MM.1S (cell line): ENCODE data around the gene ADAMTSL2.

ENCODE experiments used
- DNase-seq: peaks from one replicate; pipeline ENCODE4 v3.0.0-alpha.2; 2015
- H2AFZ ChIP-seq: fragments of 300-600 bp; sonication (generic); 2 replicates; pipeline ENCODE4 v1.6.0; 2016; ENCODE audit warnings: antibody characterized with exemption, low read length
- H3F3A ChIP-seq: fragments of 300-600 bp; sonication (generic); 2 replicates; pipeline ENCODE4 v1.6.1; 2016; ENCODE audit warnings: mild to moderate bottlenecking, antibody characterized with exemption, low read length, moderate library complexity, mixed read lengths; ENCODE audit not compliant: insufficient read depth
- H3K27ac ChIP-seq: fragments of 300-600 bp; sonication (generic); 2 replicates; pipeline ENCODE4 v1.5.1; 2016; ENCODE audit warnings: mild to moderate bottlenecking, low read length
- H3K27me3 ChIP-seq: fragments of 300-600 bp; sonication (generic); replicated peaks from 2 replicates; pipeline ENCODE4 v1.6.0; 2016; ENCODE audit warnings: low read length; ENCODE audit not compliant: insufficient read depth
- H3K36me3 ChIP-seq: fragments of 300-600 bp; sonication (generic); replicated peaks from 2 replicates; pipeline ENCODE4 v1.6.1; 2016; ENCODE audit warnings: mild to moderate bottlenecking, low read length, mixed read lengths; ENCODE audit not compliant: insufficient read depth
- H3K4me1 ChIP-seq: fragments of 300-600 bp; sonication (generic); 2 replicates; pipeline ENCODE4 v1.6.1; 2016; ENCODE audit warnings: low read length, mixed read lengths
- H3K4me2 ChIP-seq: fragments of 300-600 bp; sonication (generic); 2 replicates; pipeline ENCODE4 v1.6.0; 2016; ENCODE audit warnings: low read depth, low read length
- H3K4me3 ChIP-seq: fragments of 300-600 bp; sonication (generic); 2 replicates; pipeline ENCODE4 v1.5.1; 2016; ENCODE audit warnings: low read length, mixed read lengths
- H3K79me2 ChIP-seq: fragments of 300-600 bp; sonication (generic); 2 replicates; pipeline ENCODE4 v1.6.1; 2016; ENCODE audit warnings: mixed run types, low read length, mixed read lengths
- H3K9ac ChIP-seq: fragments of 300-600 bp; sonication (generic); 2 replicates; pipeline ENCODE4 v1.6.1; 2016; ENCODE audit warnings: low read length, mixed read lengths
- H3K9me2 ChIP-seq: fragments of 300-600 bp; sonication (generic); replicated peaks from 2 replicates; pipeline ENCODE4 v1.6.1; 2016; ENCODE audit warnings: mild to moderate bottlenecking, low read length, mixed read lengths; ENCODE audit not compliant: insufficient read depth
- H3K9me3 ChIP-seq: fragments of 300-600 bp; sonication (generic); replicated peaks from 2 replicates; pipeline ENCODE4 v1.6.1; 2016; ENCODE audit warnings: mild to moderate bottlenecking, low read length, mixed read lengths; ENCODE audit not compliant: insufficient read depth
- H4K20me1 ChIP-seq: fragments of 300-600 bp; sonication (generic); 2 replicates; pipeline ENCODE4 v1.6.1; 2016; ENCODE audit warnings: mild to moderate bottlenecking, low read length, moderate library complexity, mixed read lengths; ENCODE audit not compliant: insufficient read depth
- EZH2 ChIP-seq: fragments of 300-600 bp; sonication (generic); optimal IDR thresholded peaks from 2 replicates; pipeline ENCODE3; 2017; ENCODE audit warnings: low read depth, mild to moderate bottlenecking, antibody characterized with exemption, low read length, mixed read lengths
- EZH2phosphoT487 ChIP-seq: fragments of 300-600 bp; sonication (generic); IDR thresholded peaks from 2 replicates; pipeline ENCODE4 v1.6.1; 2018; ENCODE audit warnings: antibody characterized with exemption, low read length
- TF ChIP-seq, protein P1 (sequence below): fragments of 300-600 bp; sonication (generic); IDR thresholded peaks from 2 replicates; pipeline ENCODE4 v1.5.1; 2016; ENCODE audit warnings: antibody characterized with exemption, low read length, mixed read lengths

ADAMTSL2 gene

DNA sequence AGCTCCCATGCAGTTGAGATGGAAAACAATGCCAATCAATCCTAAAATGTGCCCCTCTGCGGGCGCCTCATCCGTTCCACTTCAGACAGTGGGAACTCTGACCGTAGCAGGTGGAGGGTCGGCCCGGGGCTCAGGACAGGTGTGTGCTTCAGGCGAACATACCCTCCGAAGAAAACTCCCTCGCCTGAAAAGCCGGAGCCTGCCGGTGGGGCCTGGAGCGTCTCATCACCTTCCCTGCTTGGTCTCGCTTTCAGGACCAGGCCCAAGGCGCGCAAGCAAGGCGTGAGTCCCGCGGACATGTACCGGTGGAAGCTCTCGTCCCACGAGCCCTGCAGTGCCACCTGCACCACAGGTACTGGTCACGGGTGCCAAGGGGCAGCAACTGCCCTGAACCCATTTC is 26.4 kb downstream of the ADAMTSL2 start:
- no peaks in the 10 kb centered on the region for H3K36me3 ChIP-seq
- H3K27ac ChIP-seq, result no peak overlapping the region
- no peaks in the 10 kb centered on the region for H3K9me3 ChIP-seq
- no peaks in the 10 kb centered on the region for H3K9me2 ChIP-seq
- no peak for TF ChIP-seq EZH2phosphoT487
- no peak for TF ChIP-seq EZH2
- TF ChIP-seq, protein P1, sequence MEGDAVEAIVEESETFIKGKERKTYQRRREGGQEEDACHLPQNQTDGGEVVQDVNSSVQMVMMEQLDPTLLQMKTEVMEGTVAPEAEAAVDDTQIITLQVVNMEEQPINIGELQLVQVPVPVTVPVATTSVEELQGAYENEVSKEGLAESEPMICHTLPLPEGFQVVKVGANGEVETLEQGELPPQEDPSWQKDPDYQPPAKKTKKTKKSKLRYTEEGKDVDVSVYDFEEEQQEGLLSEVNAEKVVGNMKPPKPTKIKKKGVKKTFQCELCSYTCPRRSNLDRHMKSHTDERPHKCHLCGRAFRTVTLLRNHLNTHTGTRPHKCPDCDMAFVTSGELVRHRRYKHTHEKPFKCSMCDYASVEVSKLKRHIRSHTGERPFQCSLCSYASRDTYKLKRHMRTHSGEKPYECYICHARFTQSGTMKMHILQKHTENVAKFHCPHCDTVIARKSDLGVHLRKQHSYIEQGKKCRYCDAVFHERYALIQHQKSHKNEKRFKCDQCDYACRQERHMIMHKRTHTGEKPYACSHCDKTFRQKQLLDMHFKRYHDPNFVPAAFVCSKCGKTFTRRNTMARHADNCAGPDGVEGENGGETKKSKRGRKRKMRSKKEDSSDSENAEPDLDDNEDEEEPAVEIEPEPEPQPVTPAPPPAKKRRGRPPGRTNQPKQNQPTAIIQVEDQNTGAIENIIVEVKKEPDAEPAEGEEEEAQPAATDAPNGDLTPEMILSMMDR, result no peak
- no peak overlapping the region for H3K4me3 ChIP-seq
- H3F3A ChIP-seq, result no peaks in the 10 kb centered on the region
- no peaks in the 10 kb centered on the region for H3K79me2 ChIP-seq
- H3K4me1 ChIP-seq, result peaks cover 12% of the 10 kb centered on the region
- H3K4me2 ChIP-seq, result peak overlapping the region; percentile 39; the same call in 1 of the 2 replicates
- H4K20me1 ChIP-seq, result no peaks in the 10 kb centered on the region
- no peak for DNase-seq
- no peak overlapping the region for H3K9ac ChIP-seq
- no peak overlapping the region for H2AFZ ChIP-seq
- H3K27me3 ChIP-seq, result peaks cover 36% of the 10 kb centered on the region

DNA sequence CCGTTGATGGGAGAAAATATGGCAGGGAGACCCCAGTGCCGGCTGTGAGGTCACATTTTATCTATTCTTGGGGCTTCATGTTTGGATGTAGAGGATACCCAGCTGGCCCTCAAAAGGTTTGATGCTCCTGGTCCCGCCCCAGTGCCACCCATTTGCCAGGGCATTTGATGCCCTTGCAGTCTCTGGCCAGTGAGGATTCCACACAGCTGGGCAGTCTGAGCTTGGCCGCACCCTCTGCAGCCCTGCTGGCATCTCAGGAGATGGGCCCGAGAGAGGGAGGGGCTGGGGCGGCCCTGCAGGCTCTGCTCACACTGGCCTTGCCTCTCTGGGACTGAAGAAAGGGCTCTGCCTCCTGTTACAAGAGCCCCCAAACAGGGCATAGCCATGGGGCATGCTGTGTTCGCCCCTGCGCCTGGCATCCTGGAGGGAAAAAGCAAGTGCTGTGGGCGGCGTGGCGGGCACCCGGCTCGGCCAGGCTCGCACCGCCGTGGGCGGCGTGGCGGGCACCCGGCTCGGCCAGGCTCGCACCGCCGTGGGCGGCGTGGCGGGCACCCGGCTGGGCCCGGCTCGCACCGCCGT is 27.6 kb downstream of the ADAMTSL2 start:
- TF ChIP-seq EZH2phosphoT487, result no peak
- TF ChIP-seq EZH2, result no peak
- TF ChIP-seq, protein P1, result no peak
- Histone ChIP-seq H3K36me3 (no peaks in the 10 kb centered on the region), H3K27ac (no peak overlapping the region), H3K9ac (no peak overlapping the region), H3K4me2 (no peak overlapping the region), H4K20me1 (no peaks in the 10 kb centered on the region), H3K4me1 (peaks cover 12% of the 10 kb centered on the region), H3F3A (no peaks in the 10 kb centered on the region), H3K9me3 (no peaks in the 10 kb centered on the region), H3K27me3 (peaks cover 42% of the 10 kb centered on the region), H3K4me3 (no peak overlapping the region), H2AFZ (no peak overlapping the region), H3K9me2 (no peaks in the 10 kb centered on the region), H3K79me2 (no peaks in the 10 kb centered on the region)
- no peak for DNase-seq

DNA sequence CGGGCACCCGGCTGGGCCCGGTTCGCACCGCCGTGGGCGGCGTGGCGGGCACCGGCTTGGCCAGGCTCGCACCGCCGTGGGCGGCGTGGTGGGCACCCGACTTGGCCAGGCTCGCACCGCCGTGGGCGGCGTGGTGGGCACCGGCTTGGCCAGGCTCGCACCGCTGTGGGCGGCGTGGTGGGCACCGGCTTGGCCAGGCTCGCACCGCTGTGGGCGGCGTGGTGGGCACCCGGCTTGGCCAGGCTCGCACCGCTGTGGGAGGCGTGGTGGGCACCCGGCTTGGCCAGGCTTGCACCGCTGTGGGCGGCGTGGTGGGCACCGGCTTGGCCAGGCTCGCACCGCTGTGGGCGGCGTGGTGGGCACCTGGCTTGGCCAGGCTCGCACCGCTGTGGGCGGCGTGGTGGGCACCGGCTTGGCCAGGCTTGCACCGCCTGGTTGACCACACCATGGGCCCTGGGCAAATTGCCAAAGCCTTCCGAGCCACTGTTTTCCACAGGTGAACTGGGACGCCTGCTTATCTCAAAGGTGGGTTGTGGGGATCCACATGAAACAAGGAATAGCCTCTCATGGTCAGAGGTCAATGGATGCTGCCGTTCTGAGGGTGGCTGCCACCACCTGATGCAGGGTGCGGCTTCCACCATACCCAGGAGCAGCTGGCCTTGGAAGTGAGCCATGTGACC is 28.2 kb downstream of the ADAMTSL2 start:
- Histone ChIP-seq H3F3A (no peaks in the 10 kb centered on the region), H3K36me3 (no peaks in the 10 kb centered on the region), H3K9me2 (no peaks in the 10 kb centered on the region), H4K20me1 (no peaks in the 10 kb centered on the region), H3K27ac (no peak overlapping the region), H3K4me2 (no peak overlapping the region), H3K79me2 (no peaks in the 10 kb centered on the region), H3K4me1 (peaks cover 8% of the 10 kb centered on the region), H3K9ac (no peak overlapping the region), H3K27me3 (peaks cover 48% of the 10 kb centered on the region), H2AFZ (no peak overlapping the region), H3K4me3 (no peak overlapping the region), H3K9me3 (no peaks in the 10 kb centered on the region)
- DNase-seq, result no peak
- TF ChIP-seq, protein P1, result no peak
- TF ChIP-seq EZH2 (no peak), EZH2phosphoT487 (no peak)
